ENCODE results near the gene GDI2.
"Not testable (repeated sequence)": the region's sequence is repeated elsewhere in the genome, so short reads cannot be mapped to it uniquely, and the experiment has no call there.

Gene GDI2

DNA sequence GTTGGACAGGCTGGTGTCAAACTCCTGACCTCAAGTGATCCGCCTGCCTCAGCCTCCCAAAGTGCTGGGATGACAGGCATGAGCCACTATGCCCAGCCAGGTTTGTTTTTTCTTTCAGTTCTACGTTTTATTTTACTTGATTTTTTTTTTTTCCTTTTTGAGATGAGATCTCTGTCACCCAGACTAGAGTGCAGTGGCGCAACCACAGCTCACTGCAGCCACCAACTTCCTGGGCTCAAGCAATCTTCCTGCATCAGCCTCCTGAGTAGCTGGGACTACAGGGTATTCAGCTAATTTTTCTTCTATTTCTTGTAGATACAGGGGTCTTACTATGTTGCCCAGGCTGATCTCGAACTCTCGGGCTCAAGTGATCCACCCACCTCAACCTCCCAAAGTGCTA lies 24.3 kb downstream of the GDI2 start:
- in situ Hi-C loops (cut with MboI; ENCODE audit: low sequenced_read_pairs) = no loop called here

DNA sequence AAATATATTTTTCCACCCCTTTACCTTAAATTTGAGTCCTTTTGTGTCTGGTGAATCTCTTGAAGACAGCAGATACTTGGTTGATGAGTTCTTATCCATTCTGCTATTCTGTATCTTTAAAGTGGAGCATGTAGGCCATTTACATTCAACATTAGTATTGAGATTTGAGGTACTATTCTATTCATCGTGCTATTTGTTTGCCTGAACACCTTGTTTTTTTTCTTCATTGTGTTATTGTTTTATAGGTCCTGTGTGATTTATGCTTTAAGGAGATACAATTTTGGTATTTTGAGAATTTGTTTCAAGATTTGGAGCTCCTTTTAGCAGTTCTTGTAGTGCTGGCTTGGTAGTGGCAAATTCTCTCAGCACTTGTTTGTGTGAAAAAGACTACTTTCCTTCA lies 29.9 kb downstream of the GDI2 start:
- in situ Hi-C loops (cut with MboI; ENCODE audit: low sequenced_read_pairs) = no loop called here

DNA sequence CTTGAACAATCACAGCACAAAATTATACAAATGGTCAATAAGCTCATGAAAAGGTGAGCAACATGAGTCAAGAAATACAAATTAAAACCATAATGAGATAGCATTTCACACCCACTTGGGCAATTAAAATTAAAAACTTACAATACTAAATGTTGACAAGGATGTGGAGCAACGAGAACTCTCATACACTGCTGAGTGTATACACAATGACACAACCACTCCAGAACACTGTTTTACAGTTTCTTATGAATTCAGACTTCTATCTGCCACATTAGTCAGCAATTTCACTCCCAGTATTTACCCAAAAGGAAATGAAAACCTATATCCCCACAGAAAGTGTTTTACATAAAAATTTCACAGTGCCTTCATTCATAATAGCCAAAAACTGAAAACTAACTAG lies 31.1 kb downstream of the GDI2 start:
- in situ Hi-C loops (cut with MboI; ENCODE audit: low sequenced_read_pairs) = no loop called here

DNA sequence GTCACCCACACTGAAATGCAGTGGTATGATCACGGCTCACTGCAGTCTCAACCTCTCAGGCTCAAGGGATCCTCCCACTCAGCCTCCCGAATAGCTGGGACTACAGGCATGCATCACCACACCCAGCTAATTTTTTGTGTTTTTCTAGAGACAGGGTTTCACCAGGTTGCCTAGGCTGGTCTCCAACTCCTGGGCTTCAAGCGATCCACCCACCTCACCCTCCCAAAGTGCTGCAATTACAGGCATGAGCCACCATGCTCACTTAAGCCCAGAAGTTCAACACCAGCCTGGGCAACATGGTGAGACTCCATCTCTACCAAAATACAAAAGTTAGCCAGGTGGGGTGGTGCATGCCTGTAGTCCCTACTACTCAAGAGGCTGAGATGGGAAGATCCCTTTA lies 33.5 kb downstream of the GDI2 start:
- in situ Hi-C loops (cut with MboI; ENCODE audit: low sequenced_read_pairs) = no loop called here

DNA sequence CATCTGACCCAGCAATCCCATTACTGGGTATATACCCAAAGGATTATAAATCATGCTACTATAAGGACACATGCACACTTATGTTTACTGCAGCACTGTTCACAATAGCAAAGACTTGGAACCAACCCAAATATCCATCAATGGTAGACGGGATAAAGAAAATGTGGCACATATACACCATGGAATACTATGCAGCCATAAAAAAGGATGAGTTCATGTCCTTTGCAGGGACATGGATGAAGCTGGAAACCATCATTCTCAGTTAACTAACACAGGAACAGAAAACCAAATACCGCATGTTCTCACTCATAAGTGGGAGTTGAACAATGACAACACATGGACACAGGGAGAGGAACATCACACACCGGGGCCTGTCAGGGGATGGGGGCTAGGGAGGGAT lies 35.5 kb downstream of the GDI2 start:
- in situ Hi-C loops (cut with MboI; ENCODE audit: low sequenced_read_pairs) = not testable (repeated sequence)

DNA sequence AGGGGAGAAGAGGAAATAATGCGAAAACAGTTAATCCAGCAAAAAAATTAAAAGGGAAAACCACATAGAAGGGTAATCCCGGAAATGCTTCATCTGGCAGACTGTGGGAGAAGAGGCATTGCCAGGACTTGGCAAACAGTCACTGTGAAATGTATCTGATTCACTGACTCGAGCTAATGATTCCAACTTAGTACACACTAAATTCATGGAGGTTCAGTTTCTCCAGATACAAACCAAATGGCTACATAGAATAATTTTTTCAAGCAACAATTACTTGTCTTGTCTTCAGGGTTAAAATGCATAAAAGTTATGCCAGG lies 36.4 kb downstream of the GDI2 start:
- in situ Hi-C loops (cut with MboI; ENCODE audit: low sequenced_read_pairs) = no loop called here

DNA sequence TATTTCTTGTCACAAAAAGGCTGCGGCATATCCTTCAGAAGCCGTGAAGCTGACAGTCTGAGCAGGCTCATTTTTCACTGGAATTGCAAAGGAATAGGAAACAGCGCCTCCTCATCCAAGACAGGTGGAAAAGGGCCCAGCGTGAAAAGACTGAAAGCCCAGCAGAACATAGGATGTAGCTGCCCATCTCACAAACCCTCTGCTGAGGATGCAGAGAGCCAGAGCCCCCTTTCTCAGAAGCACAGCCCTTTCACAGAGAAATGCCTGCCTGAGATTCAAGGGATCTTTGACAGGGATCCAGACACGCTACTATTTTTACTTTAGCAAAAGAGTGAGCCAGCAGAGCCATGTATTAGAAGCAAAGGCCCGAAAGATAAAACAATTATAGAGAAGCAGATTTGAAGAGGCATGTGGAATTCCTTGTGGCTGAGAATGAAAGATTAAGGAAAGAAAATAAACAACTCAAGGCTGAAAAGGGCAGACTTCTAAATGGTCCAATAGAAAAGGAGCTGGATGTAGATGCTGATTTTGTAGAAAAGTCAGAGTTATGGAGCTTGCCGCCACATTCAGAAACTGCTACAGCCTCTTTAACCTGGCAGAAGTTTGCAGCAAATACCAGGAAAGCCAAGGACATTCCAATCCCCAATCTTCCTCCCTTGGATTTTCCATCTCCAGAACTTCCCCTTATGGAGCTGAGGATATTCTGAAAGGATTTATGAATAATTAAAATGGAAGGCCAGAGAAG lies 36.9 kb downstream of the GDI2 start:
- in situ Hi-C loops (cut with MboI; ENCODE audit: low sequenced_read_pairs) = no loop called here

DNA sequence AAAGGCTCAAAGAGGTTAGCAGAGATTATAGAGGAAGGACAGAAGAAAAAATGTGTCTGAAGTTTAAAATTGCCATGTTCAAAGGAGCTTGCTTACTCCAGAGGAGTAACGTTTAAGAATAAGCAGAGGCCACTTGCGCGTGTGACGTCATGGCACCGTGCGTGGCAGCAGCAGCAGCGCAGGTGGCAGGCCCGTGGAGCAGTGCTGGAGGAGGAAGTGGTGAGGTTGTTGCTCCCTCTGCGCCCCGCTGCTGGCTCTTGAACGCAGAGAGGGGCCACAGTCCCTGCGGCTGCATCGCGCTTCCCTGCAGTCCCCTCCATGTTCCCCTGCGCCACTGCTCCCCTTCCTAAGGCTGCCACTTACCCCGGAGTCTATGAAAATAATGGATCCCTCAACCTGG lies 37.5 kb downstream of the GDI2 start:
- in situ Hi-C loops (cut with MboI; ENCODE audit: low sequenced_read_pairs) = no loop called here

DNA sequence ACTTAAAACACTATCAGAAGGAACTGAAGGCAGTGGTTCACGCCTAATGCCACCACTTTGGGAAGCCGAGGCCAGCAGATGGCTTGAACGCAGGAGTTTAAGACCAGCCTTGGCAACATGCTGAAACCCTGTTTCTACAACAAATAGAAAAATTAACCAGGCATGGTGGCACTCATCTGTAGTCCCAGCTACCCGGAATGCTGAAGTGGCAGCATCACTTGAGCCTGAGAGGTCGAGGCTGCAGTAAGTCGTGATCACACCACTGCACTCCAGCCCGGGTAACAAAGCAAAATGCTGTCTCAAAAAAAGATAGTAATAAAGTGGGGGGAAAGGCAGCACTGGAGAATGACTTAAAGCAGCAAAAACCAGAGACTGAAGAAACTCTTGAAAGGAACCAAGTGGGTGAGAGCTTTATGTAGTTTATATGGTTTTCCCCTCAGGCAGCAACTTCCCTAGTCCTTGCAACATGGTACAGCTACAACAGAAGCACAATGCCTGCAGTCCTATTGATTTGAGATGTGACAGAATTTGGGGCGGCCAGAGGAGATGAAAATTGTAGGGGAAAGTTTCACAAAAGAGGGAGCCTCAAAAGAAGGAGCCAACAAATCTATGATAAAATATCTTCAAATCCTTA lies 38.1 kb downstream of the GDI2 start:
- in situ Hi-C loops (cut with MboI; ENCODE audit: low sequenced_read_pairs) = no loop called here

DNA sequence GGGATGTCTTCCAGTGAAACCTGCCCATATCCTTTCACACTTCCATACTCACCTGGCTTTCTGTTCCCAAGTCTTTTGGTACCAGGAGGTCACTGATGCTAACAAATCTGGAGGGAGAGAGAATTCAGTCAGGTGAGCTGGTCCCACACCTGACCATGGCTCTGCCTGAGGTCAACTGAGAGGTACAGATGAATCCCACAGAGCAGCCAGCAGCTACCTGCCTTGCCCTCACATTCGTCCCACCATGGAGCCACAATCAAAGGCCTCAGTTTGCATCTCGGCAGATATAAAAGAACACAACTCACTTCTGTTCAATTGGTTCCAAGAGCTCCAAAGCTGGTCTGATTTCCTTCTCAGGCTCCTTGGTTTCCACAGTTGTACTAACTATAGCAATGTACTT lies 47.0 kb downstream of the GDI2 start:
- in situ Hi-C loops (cut with MboI; ENCODE audit: low sequenced_read_pairs) = no loop called here

DNA sequence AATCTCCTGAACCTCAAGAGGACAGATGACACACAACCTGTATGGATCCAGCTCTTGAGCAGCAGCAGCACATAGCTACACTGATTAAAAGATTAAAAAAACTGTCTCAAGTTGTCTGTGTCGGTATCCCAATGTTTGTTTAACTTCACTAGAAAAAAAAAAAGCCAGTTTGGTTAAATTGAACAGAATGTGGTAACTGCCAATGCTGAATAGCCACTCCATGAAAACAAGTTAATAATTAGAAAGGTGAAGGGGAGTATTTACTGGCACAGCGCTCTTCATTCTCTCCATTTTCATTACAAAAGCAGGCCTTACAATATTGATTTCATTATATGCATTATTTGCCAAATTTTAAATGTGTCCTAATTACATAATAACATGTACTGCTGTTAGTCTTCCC lies 47.6 kb downstream of the GDI2 start:
- in situ Hi-C loops (cut with MboI; ENCODE audit: low sequenced_read_pairs) = no loop called here

DNA sequence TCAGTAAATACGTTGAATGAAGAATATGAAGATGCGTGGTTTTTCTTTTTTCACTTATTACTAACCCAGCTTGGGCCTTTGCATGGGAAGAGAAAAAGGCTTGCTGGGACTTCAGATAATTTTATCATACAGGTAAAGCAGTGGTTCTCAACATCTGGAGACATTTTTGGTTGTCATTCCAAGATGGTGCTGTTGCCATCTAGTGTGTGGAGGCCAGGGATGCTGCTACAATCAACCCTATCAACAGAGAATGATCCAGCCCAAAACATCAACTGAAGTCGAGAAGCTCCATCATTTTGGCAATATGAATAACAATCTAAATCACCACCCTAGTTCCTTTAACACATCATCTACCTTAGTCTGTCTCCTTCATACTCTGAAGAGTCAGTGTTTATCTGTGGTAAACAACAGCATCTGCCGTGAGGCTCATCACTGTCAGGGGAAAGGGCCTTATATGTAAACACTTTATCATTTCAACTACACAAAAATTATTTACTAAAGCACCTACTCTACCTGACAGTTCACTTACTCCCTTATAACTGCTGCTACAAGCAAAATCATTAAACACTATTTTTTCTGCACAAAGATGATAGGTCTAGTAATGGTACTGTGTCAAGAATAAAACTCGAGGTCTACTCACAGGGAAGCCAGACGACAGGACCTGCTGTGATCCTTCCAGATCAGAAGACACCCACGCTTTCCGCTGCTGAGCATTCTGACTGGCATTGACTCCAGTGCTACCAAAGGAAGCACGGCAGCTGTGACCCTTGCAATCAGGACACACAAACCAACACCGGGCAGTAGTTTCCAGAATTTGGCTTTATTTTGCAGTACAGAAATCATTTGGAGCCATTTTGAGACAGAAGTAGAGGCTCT lies 48.6 kb downstream of the GDI2 start:
- in situ Hi-C loops (cut with MboI; ENCODE audit: low sequenced_read_pairs) = no loop called here

DNA sequence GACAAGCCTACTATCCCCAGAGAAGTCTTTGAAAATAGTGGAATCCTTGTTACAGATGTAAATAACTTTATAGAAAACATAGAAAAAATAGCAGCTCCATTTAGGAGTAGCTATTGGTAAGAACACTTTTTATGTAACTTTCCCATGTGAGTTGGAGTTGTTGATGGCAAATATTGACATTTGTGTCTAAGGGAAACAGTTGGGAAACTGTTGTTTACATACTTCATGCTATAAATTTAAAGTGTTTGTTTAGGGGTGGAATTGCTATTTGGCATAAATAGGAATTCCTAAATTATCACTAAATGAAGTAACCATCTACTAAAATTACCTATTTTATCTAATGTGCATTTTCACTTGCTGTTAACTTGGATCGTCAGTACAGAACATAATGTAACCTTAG lies 50.7 kb downstream of the GDI2 start:
- in situ Hi-C loops (cut with MboI; ENCODE audit: low sequenced_read_pairs) = no loop called here

DNA sequence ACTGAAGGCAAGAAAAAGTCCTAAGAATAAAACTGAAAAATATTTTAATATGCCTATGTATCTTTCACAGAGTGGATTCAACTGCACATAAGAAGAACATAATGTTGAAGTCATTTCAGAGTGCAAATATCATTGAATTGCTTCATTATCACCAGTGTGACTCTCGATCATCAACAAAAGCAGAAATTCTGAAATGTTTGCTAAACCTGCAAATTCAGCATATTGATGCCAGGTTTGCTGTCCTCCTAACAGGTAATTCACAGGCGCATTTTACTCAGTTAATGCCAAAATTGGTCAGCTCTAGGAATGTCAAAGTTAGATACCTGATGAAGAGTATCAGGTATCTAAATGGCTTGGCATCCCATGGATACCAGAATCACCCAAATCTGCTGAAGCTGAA lies 52.0 kb downstream of the GDI2 start:
- in situ Hi-C loops (cut with MboI; ENCODE audit: low sequenced_read_pairs) = no loop called here

DNA sequence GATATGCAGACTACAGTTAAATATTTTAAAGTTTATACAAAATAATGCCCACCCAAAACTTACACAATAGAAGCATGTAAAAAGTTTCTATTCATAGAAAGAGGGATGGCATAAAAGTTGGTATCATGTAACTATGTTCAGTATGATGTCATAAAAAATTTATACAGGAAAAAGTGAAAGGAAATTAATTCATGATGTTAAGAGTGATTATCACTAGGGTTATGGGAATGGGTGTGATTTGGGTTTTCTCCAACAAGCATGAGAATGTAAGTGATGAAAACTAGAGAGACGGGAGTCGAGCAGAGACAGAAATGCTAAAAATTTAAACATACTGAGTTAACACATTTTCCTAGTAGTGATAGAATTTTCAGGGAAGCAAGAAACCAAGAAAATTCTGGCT lies 52.7 kb downstream of the GDI2 start:
- in situ Hi-C loops (cut with MboI; ENCODE audit: low sequenced_read_pairs) = no loop called here

DNA sequence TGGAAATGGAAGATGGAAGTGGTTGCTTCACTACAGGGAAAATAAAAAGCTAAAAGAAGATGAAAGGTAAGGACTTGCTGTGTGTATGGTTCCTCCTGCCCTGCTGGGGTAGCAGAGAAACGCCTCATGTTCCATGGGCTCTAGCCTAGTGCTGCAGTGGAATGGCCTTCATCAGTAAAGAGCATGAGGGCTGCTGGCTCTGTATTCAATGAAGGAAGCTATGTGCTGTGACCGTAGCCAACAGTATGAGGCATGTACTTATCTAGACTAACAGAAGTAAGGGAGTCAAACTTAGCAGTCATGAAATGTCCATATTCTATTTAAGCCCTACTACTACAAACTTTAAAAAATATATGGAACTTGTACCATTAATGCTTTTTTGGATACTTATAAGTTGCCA lies 54.3 kb downstream of the GDI2 start:
- in situ Hi-C loops (cut with MboI; ENCODE audit: low sequenced_read_pairs) = no loop called here

DNA sequence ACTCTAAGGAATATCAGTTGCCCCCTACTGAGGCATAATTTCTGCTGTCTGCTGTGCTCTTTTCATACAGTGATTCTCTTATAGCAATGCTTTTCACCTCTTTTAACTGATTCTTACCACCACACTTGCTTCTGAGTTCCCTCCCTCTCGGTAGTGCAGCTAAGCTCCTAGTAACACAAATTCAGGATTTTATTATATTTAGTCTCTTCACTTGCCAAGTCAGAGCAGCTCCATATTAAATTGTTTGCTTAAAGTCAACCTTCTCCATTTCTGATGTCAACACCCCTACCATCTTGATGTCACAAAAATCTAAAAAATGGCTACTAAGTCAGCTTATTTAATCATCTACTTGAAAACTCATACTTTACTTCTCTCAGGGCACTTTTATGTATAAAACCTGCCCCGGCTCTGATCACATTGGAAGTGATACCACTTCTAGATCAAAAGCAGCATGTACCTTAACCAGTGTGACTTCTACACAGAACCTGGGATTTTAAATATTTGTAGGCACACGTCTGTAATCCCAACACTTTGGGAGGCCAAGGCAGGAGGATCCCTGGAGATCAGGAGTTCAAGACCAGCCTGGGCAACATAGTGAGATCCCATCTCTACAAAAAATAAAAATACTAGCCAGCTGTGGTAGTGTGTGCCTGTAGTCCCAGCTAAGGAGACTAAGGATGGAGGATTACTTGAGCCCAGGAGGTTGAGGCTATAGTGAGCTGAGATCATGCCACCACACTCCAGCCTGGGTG lies 55.3 kb downstream of the GDI2 start:
- in situ Hi-C loops (cut with MboI; ENCODE audit: low sequenced_read_pairs) = no loop called here

DNA sequence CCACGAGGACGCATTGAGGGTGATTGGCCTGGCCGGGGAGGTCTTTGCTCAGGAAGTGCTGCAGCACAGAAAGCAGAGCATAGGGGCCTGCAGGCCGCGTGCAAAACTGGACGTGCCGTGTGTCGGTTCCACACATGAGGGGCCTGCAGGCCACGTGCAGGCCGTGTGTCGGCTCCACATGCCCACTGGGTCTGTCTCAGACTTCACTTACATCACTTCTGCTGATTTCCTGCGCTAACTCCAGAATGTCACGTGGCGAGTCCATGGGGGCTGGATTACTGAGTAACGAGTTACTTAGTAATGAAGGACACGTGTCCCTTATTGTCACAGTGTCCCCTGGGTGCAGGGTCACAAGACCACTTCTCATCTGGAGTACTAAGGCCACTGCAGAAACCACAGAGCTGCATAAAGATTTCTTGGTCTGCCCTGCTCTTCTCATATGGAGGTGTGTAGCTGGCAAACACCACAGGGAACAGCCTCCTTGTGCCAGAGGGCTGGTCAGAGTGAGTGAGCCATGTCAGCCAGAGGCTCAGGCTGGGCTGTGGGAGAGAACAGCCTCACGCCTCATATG lies 60.8 kb downstream of the GDI2 start:
- in situ Hi-C loops (cut with MboI; ENCODE audit: low sequenced_read_pairs) = no loop called here

DNA sequence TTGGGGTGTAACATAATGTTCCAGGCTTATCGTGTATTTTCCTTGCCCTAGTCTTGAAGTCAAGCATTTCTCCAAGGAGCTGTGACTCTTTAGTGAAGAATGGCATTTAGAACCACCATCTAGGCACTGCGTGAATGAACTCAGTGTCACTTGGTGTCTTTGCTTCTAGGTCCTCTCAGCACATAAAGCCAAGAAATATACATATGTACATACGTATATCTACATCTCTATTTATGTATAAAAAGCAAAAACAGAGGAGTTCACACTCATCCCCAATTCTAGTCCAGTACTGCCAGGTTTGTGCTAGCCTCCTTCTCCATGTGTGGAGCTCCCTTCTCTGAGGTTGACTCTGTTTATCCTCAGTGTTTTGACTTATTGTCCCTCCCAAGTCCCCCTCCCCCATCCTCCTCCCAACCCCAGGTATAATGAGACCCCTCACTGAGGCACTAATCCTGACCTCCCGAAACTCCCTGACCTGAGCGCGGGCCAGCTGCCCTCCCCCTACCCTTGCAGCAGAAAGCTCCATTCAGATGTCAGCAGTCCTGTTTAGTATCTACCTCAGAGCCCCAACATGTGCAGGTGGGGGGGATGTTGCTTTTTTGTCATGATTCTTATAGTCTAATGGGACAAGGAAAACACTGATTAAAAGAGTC lies 61.5 kb downstream of the GDI2 start:
- in situ Hi-C loops (cut with MboI; ENCODE audit: low sequenced_read_pairs) = no loop called here

DNA sequence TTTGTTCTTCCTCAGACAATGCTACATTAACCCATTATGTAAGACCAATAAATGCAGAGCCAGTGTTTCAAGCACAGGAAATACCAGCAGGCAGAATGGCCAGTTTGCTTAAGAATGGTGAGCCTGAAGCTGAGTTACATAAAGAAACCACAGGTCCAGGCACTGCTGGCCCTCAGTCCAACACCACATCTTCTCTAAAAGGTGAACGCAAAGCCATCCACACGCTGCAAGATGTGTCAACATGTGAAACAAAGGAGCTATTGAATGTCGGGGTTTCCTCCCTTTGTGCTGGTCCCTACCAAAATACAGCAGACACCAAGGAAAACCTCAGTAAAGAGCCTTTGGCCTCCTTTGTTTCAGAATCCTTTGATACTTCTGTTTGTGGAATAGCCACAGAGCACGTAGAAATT lies 64.8 kb downstream of the GDI2 start:
- in situ Hi-C loops (cut with MboI; ENCODE audit: low sequenced_read_pairs) = no loop called here

DNA sequence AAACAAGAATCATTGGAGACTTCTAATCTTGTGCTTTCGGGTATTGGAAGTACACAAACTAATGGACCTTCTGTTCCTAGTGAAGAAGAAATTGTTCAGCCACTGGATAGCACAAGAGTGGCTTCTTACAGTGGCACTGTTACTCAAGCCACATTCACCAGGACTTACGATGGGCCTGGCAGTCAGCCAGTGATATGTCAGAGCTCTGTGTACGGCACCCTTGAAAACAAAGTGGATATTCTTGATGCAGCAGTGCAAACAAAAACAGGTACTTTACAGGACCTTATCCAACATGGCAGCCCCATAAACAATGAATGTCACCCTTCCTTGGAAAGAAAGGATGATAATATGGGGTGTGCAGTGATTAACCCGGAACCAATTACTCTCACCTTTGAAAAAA lies 67.0 kb downstream of the GDI2 start:
- in situ Hi-C loops (cut with MboI; ENCODE audit: low sequenced_read_pairs) = no loop called here

Data from HL-60/S4 treated with phorbol 12-myristate 13-acetate at 8.2 ng/mL for 4 days and 3 days (cell line).